Activated T-helper 1 cell treated with anti-CD3 and anti-CD28 coated beads, Interleukin-12 subunit alpha, Interleukin-12 subunit beta, Interleukin-2, Interleukin-4 antibody, amounts not matched to agents 30 ng/mL and 10 ng/mL and 1 ng/mL, durations not matched to agents 14 hours and 24 hours and 36 hours (primary cell): ENCODE measurements around the gene B4GAT1. TPM values are rescaled to one million over a fixed set of nuclear protein-coding genes. Genes with fewer than 3 reads are reported as not detected.
A peak's percentile ranks its signal among the peaks of the same experiment; 100 is the strongest.

Source experiments
- DNase-seq: peaks from one replicate; pipeline ENCODE4 v3.0.0; 2021; ENCODE audit warnings: low spot score
- H3K27ac Mint-ChIP-seq: one replicate; pipeline ENCODE4 v1.8.0; 2021; ENCODE audit warnings: mild to moderate bottlenecking, mixed read lengths
- H3K27me3 Mint-ChIP-seq: one replicate; pipeline ENCODE4 v1.8.0; 2022; ENCODE audit warnings: mild to moderate bottlenecking, moderate library complexity, mixed read lengths; ENCODE audit not compliant: insufficient read depth
- H3K36me3 Mint-ChIP-seq: one replicate; pipeline ENCODE4 v1.8.0; 2021; ENCODE audit warnings: low read depth, mixed read lengths
- H3K4me1 Mint-ChIP-seq: one replicate; pipeline ENCODE4 v1.8.0; 2021; ENCODE audit warnings: low read depth, mixed read lengths
- H3K4me3 Mint-ChIP-seq: one replicate; pipeline ENCODE4 v1.8.0; 2021; ENCODE audit warnings: mild to moderate bottlenecking, moderate library complexity, mixed read lengths
- H3K9me3 Mint-ChIP-seq: one replicate; pipeline ENCODE4 v1.8.0; 2021; ENCODE audit warnings: mixed read lengths
- intact Hi-C: fragments of 100-400 bp; cut with micrococcal nuclease; formaldehyde crosslinking; loops from one replicate; pipeline ENCODE4 v1.15.1; 2024
- total RNA-seq: library from RNA; stranded (reverse); gene quantifications from 2 replicates; pipeline ENCODE4 v1.2.3, GENCODE V29; 2022

B4GAT1 gene
- total RNA-seq, 1 donor from 2014 or later = 12.1 TPM

GRCh38 chr11:66338276-66339161, 8.9 kb downstream of the B4GAT1 start:
- no peaks in the 10 kb centered on the region for H3K9me3 Mint-ChIP-seq
- DNase-seq = no peak
- H3K27me3 Mint-ChIP-seq = peaks cover 3% of the 10 kb centered on the region
- peaks cover 23% of the 10 kb centered on the region for H3K36me3 Mint-ChIP-seq
- H3K27ac Mint-ChIP-seq = peak overlapping the region; percentile 68
- intact Hi-C loops = no loop called here
- H3K4me1 Mint-ChIP-seq = peaks cover 30% of the 10 kb centered on the region
- no peak overlapping the region for H3K4me3 Mint-ChIP-seq

GRCh38 chr11:66337103-66337899, 10.1 kb downstream of the B4GAT1 start:
- Mint-ChIP-seq H3K36me3 (peaks cover 23% of the 10 kb centered on the region), H3K27me3 (peaks cover 3% of the 10 kb centered on the region), H3K4me3 (peak overlapping the region; percentile 30), H3K9me3 (no peaks in the 10 kb centered on the region), H3K27ac (peak overlapping the region; percentile 61), H3K4me1 (peaks cover 21% of the 10 kb centered on the region)
- no peak for DNase-seq
- intact Hi-C loops = no loop called here

- Mint-ChIP-seq H3K27me3 (peaks cover 3% of the 10 kb centered on the region), H3K36me3 (peaks cover 19% of the 10 kb centered on the region), H3K4me3 (peak within 1 kb of the TSS; percentile 59), H3K27ac (peak within 1 kb of the TSS; percentile 61), H3K4me1 (peaks cover 21% of the 10 kb centered on the region), H3K9me3 (no peaks in the 10 kb centered on the region)
- peak; percentile 39 for DNase-seq
- intact Hi-C loops = loop anchor here (1.0 kb wide), 2 partner anchors 8 to 9 kb away; partner anchors contain the start of gene BRMS1
Measured at GRCh38 chr11:66336234-66337102, 11.0 kb downstream of the B4GAT1 start, which contains the start of gene RIN1. Gene RIN1 (minus strand): TSS chr11:66336434. CDS start chr11:66336402, 32 bp downstream.

DNA sequence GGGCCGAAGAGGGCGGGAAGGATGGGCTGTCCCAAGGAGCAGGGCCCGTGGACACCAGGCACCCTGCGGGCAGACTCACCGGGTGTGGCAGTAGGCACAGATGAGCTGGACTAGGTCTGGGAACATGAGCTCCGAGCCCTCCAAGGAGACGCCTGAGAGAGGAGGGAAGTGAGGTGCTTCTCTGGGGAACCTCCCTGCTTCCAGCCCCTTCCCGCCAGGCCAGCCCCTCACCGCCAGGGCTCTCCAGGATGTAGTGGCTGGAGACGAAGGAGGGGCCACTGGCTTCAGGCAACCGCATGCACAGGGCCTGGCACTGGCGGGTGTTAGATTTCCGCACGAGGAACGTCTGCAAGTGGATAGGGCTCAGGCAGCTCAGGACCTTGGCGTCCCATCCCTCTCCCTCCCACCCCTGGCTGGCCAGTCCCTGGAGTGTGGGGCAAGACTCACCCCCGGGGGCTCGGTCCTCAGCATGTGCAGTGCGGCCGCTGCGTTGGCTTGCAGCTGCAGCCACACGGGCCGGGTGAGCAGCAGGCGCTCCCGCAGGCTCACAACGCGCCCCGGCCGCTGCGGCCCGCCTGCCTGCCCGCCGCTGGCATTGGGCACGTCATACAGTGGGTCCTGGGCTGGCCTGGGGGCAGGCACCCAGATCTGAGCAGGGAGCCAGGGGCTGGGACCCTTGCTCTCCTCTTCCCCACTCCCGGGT, 11.7 kb downstream of the B4GAT1 start:
- H3K36me3 Mint-ChIP-seq = peaks cover 14% of the 10 kb centered on the region
- no peaks in the 10 kb centered on the region for H3K9me3 Mint-ChIP-seq
- no peak overlapping the region for H3K27ac Mint-ChIP-seq
- DNase-seq = no peak
- H3K4me1 Mint-ChIP-seq = peaks cover 21% of the 10 kb centered on the region
- H3K27me3 Mint-ChIP-seq = peaks cover 3% of the 10 kb centered on the region
- intact Hi-C loops = loop anchor here (1.0 kb wide), 2 partner anchors 7 to 10 kb away; partner anchors contain the start of gene BRMS1
- H3K4me3 Mint-ChIP-seq = peak overlapping the region; percentile 59

DNA sequence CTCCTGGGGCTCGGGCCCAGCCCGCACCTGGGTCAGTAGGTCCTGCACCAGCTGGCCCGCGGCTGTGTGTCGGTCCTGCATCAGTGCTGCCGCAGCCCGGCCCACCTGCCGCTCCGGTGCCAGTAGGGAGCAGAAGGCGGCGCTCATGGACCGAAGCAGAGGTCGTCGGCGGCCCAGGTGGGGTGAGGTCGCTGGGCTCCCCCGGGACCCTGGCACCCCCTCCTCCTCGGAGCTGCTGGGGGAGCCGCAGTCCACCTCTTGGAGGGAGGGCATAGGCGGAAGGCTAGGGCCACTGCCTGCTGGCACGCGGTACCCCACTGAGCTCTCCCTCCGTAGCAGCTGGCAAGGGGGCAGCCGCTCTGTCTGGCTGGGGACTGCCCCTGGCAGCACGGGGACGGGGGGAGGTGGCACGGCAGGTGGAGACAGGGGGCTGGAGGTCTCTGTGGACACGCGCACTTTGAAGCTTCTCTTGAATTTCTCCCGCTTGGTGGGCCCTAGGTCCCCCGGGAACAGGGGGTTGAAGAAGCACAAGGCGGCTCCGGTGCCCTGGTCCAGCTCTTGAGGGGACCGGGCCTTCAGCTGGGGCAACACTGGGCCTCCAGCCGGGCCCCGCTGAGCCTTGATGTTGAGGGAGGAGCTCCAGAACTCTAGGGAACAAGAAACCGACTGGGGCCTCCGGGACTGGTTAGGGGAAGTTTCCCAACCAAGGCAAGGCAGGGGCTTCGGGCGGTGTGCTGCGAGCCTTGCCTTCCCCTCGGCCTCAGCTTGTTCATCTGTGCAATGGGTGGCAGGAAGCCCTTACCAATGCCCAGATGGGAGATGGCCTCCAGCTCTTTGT, 12.6 kb downstream of the B4GAT1 start:
- Mint-ChIP-seq H3K4me3 (peak overlapping the region; percentile 59), H3K4me1 (peaks cover 21% of the 10 kb centered on the region), H3K36me3 (peaks cover 14% of the 10 kb centered on the region), H3K27ac (no peak overlapping the region), H3K27me3 (peaks cover 3% of the 10 kb centered on the region), H3K9me3 (no peaks in the 10 kb centered on the region)
- intact Hi-C loops = no loop called here
- no peak for DNase-seq

GRCh38 chr11:66333896-66334604, 13.4 kb downstream of the B4GAT1 start:
- peaks cover 21% of the 10 kb centered on the region for H3K4me1 Mint-ChIP-seq
- no peak for DNase-seq
- intact Hi-C loops = no loop called here
- no peaks in the 10 kb centered on the region for H3K9me3 Mint-ChIP-seq
- H3K4me3 Mint-ChIP-seq = no peak overlapping the region
- H3K27me3 Mint-ChIP-seq = peaks cover 3% of the 10 kb centered on the region
- no peak overlapping the region for H3K27ac Mint-ChIP-seq
- H3K36me3 Mint-ChIP-seq = peaks cover 10% of the 10 kb centered on the region

GRCh38 chr11:66333220-66333877, 14.1 kb downstream of the B4GAT1 start:
- Mint-ChIP-seq H3K4me1 (peaks cover 26% of the 10 kb centered on the region), H3K9me3 (no peaks in the 10 kb centered on the region), H3K27ac (no peak overlapping the region), H3K27me3 (peaks cover 3% of the 10 kb centered on the region), H3K36me3 (peaks cover 8% of the 10 kb centered on the region), H3K4me3 (no peak overlapping the region)
- intact Hi-C loops = no loop called here
- DNase-seq = no peak

- Mint-ChIP-seq H3K27me3 (peaks cover 3% of the 10 kb centered on the region), H3K36me3 (peaks cover 8% of the 10 kb centered on the region), H3K4me3 (no peak overlapping the region), H3K27ac (no peak overlapping the region), H3K4me1 (peaks cover 34% of the 10 kb centered on the region), H3K9me3 (no peaks in the 10 kb centered on the region)
- intact Hi-C loops = no loop called here
- no peak for DNase-seq
Measured at GRCh38 chr11:66332371-66333219, 14.8 kb downstream of the B4GAT1 start.

DNA sequence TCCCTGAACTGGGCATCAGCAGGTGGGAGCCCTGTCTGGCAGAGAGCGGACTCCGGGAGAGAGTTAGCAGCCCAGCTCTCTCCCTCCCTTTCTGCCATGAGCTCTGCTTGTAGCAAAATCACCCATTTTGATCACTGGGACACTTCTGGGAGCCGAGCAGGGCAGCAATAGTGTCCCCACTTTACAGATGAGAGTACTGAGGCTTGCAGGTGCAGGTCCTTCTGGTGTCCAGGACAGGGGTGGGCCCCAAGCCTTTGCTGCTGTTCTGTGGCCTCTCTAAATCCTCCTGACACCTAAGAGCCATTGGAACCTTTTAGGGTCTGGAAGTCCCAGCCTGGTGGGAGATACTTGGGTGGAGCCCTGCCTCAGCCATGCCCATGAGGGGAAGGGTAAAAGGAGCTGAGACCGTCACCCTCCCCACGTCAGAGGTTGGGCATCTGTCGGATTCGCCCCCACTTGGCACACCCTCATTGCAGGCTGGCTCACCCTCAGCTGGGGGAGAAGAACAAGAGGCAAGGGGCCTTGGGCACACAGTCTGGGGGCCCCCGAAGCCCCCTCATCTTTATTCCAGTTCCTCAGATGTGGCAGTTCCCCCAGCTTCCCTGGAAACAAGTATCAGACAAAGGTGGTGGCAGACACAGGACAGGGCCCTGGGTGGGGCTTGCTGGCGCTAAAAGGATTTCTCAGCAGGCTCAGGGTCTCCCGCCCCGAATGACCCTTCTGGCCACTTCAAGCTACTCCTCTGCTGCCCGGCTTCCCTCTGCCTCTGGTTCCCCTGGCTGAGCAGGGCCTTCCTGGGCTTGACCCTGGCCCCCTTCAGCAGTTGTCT, 15.7 kb downstream of the B4GAT1 start:
- intact Hi-C loops = no loop called here
- no peak overlapping the region for H3K4me3 Mint-ChIP-seq
- peaks cover 3% of the 10 kb centered on the region for H3K27me3 Mint-ChIP-seq
- peaks cover under 1% of the 10 kb centered on the region for H3K36me3 Mint-ChIP-seq
- peaks cover 32% of the 10 kb centered on the region for H3K4me1 Mint-ChIP-seq
- H3K27ac Mint-ChIP-seq = no peak overlapping the region
- H3K9me3 Mint-ChIP-seq = no peaks in the 10 kb centered on the region
- no peak for DNase-seq
